OCI-LY1 (cell line): Measurements from ENCODE around the gene MAPRE3.

Experiments used
- CTCF ChIP-seq: fragments of 200-600 bp; sonication (generic), shearing (Covaris generic); IDR thresholded peaks from 2 replicates; pipeline ENCODE4 v1.5.1; 2017; ENCODE audit warnings: mild to moderate bottlenecking, antibody characterized with exemption, low read length, moderate library complexity, mixed read lengths
- EZH2 ChIP-seq: fragments of 200-600 bp; sonication (generic), shearing (Covaris generic); IDR thresholded peaks from 2 replicates; pipeline ENCODE4 v1.8.0; 2017; ENCODE audit warnings: borderline replicate concordance, mixed run types, mild to moderate bottlenecking, antibody characterized with exemption, low read length, moderate library complexity, mixed read lengths

DNA sequence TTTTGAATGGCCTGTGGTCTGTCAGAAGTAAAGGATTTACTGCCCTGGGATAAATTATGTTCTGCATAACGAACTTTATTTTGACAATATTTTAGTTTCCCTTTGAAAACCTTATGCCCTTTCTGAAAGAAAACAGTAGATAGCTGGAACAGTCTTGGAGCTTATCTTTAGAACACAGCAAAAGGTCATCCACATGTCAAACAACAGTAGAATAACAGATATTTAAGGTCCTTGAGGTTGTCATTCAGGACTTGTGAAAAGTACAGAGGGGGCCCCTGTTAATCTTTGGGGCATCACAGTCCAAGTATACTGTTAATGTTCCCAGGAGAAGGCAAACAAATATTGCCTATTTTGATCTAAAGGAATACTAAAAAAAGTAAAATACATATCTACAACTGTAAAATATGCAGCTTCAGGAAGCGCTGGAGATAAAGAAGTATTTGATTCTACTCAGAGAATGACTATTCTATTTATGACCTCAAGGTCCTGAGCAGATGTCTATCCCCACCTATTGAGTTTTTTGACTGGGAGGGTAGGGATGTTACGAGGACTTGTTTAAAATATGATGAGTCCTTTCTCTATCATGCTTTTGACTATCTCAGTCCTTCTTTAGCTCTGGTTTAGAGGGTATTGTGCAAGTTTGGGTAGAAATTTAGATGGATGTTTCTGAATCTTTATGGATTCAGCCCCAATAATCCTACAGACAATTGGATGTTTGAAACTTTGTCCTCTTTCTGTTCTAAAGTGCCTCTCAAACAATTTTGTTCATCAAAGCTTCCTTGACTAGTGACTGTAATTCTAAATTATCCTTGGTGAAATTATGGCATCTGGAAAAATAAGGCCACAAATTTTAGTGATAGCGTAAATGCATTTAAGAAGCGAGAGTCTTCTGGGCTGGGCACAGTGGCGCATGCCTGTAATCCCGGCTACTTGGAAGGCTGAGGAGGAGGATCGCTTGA is 37.3 kb downstream of the MAPRE3 start:
- TF ChIP-seq CTCF: no peak
- TF ChIP-seq EZH2: no peak
